ENCODE results near the gene APOBEC2.

GRCh38 chr6:41053041-41053440 lies at the start of gene APOBEC2:
- TF ChIP-seq ARHGAP35 (IDR thresholded peaks at IDR 0.05; ENCODE audit: partially characterized antibody) (no peak), RAD21 (CRISPR knock-in tag; conservative IDR thresholded peaks at IDR 0.05 in 1 of 2, IDR thresholded peaks at IDR 0.05 in 1 of 2) (no peak), CTCF (IDR thresholded peaks at IDR 0.05 in 2 of 3, conservative IDR thresholded peaks at IDR 0.05 in 1 of 3; ENCODE audit: insufficient read depth in 2 of 3, low read depth in 1 of 3, low read length in 3 of 3) (no peak), TARDBP (IDR thresholded peaks at IDR 0.05) (no peak)

Measured in K562 (cell line).